WTC11 (cell line): ENCODE results near the gene NLRP6. TPM values are rescaled to one million over a fixed set of nuclear protein-coding genes. Genes with fewer than 3 reads are reported as not detected.

Experiments used
- ATAC-seq: fragments of 200-7000 bp; cut with Tn5 transposase; 2 replicates; pipeline ENCODE4 v1.10.0; 2021; ENCODE audit warnings: mild to moderate bottlenecking, moderate library complexity
- CTCF ChIA-PET: fragments of 300-600 bp; sonication (Branson Sonifier 250); formaldehyde crosslinking; loops from one replicate; lab custom pipeline; 2021; ENCODE audit warnings: antibody characterized with exemption; lab: Charles Lee
- POLR2A ChIA-PET: fragments of 350-600 bp; sonication (Branson Sonifier 250); formaldehyde crosslinking; loops from one replicate; lab custom pipeline; 2021; ENCODE audit warnings: antibody characterized with exemption; lab: Charles Lee
- DNase-seq: peaks from one replicate; pipeline ENCODE4 v3.0.0; 2021; ENCODE audit warnings: low spot score
- H3K27ac Mint-ChIP-seq: 2 replicates; pipeline ENCODE4 v1.8.0; 2021; ENCODE audit warnings: mixed read lengths
- H3K27me3 Mint-ChIP-seq: 2 replicates; pipeline ENCODE4 v1.8.0; 2021; ENCODE audit warnings: low read depth, mild to moderate bottlenecking, moderate library complexity, mixed read lengths
- H3K36me3 Mint-ChIP-seq: 2 replicates; pipeline ENCODE4 v1.8.0; 2021; ENCODE audit warnings: mixed read lengths
- H3K4me1 Mint-ChIP-seq: 2 replicates; pipeline ENCODE4 v1.8.0; 2022; ENCODE audit warnings: mixed read lengths
- H3K4me3 Mint-ChIP-seq: 2 replicates; pipeline ENCODE4 v1.8.0; 2021; ENCODE audit warnings: mild to moderate bottlenecking, moderate library complexity, mixed read lengths
- H3K9me3 Mint-ChIP-seq: 2 replicates; pipeline ENCODE4 v1.8.0; 2021; ENCODE audit warnings: mixed read lengths
- CTCF ChIP-seq: fragments of 200-600 bp; IDR thresholded peaks from 2 replicates; pipeline ENCODE4 v1.8.0; 2022; ENCODE audit warnings: antibody characterized with exemption
- E2F4 ChIP-seq: sonication (generic); formaldehyde crosslinking; IDR thresholded peaks from 2 replicates; pipeline ENCODE4 v1.8.1; 2022; ENCODE audit warnings: low read depth, mild to moderate bottlenecking, moderate library complexity, missing genetic modification reagents, borderline replicate concordance
- E2F5 ChIP-seq: sonication (generic); formaldehyde crosslinking; IDR thresholded peaks from 2 replicates; pipeline ENCODE4 v1.8.1; 2022; ENCODE audit warnings: mild to moderate bottlenecking, moderate library complexity, missing genetic modification reagents
- ESRRA ChIP-seq: sonication (generic); formaldehyde crosslinking; IDR thresholded peaks from 2 replicates; pipeline ENCODE4 v1.8.1; 2022; ENCODE audit warnings: mild to moderate bottlenecking, missing genetic modification reagents, borderline replicate concordance
- FOXJ3 ChIP-seq: sonication (generic); formaldehyde crosslinking; IDR thresholded peaks from 2 replicates; pipeline ENCODE4 v1.9.0; 2021; ENCODE audit warnings: missing genetic modification reagents, mild to moderate bottlenecking, borderline replicate concordance
- FOXK1 ChIP-seq: sonication (generic); formaldehyde crosslinking; IDR thresholded peaks from 2 replicates; pipeline ENCODE4 v1.8.0; 2022; ENCODE audit warnings: mild to moderate bottlenecking, moderate library complexity, missing genetic modification reagents
- IRF2 ChIP-seq: sonication (generic); formaldehyde crosslinking; IDR thresholded peaks from 2 replicates; pipeline ENCODE4 v1.8.0; 2022; ENCODE audit warnings: low read depth, missing genetic modification reagents, borderline replicate concordance
- MXD4 ChIP-seq: fragments of 250-450 bp; sonication (Bioruptor Pico); IDR thresholded peaks from 2 replicates; pipeline ENCODE4 v1.8.0; 2021; ENCODE audit warnings: mild to moderate bottlenecking, moderate library complexity, borderline replicate concordance
- NFYB ChIP-seq: sonication (generic); formaldehyde crosslinking; conservative IDR thresholded peaks from 2 replicates; pipeline ENCODE4 v1.8.0; 2022; ENCODE audit warnings: low read depth, missing genetic modification reagents
- NR3C1 ChIP-seq: sonication (generic); formaldehyde crosslinking; conservative IDR thresholded peaks from 2 replicates; pipeline ENCODE4 v1.8.1; 2023; ENCODE audit warnings: low read depth, mild to moderate bottlenecking, missing genetic modification reagents
- RELA ChIP-seq: sonication (generic); formaldehyde crosslinking; IDR thresholded peaks from 2 replicates; pipeline ENCODE4 v1.8.1; 2022; ENCODE audit warnings: missing genetic modification reagents, mild to moderate bottlenecking, borderline replicate concordance
- SOX15 ChIP-seq: fragments of 250-450 bp; sonication (Bioruptor Pico); IDR thresholded peaks from 2 replicates; pipeline ENCODE4 v1.9.0; 2021; ENCODE audit warnings: mild to moderate bottlenecking
- TCF7 ChIP-seq: sonication (generic); formaldehyde crosslinking; IDR thresholded peaks from 2 replicates; pipeline ENCODE4 v1.8.0; 2022; ENCODE audit warnings: mild to moderate bottlenecking, low read depth, missing genetic modification reagents, moderate library complexity
- TEAD4 ChIP-seq: sonication (generic); formaldehyde crosslinking; IDR thresholded peaks from 2 replicates; pipeline ENCODE4 v1.8.0; 2022; ENCODE audit warnings: mild to moderate bottlenecking, missing genetic modification reagents
- ZNF121 ChIP-seq: sonication (generic); formaldehyde crosslinking; IDR thresholded peaks from 2 replicates; pipeline ENCODE4 v1.8.0; 2023; ENCODE audit warnings: missing genetic modification reagents
- ZNF396 ChIP-seq: fragments of 250-450 bp; sonication (Bioruptor Pico); IDR thresholded peaks from 2 replicates; pipeline ENCODE4 v1.8.0; 2021; ENCODE audit warnings: mild to moderate bottlenecking, moderate library complexity, borderline replicate concordance
- total RNA-seq: library from RNA; stranded (reverse); gene quantifications from 3 replicates; pipeline ENCODE4 v1.2.3, GENCODE V29; 2021
- TF ChIP-seq, protein P1 (sequence below): sonication (generic); formaldehyde crosslinking; IDR thresholded peaks from 2 replicates; pipeline ENCODE4 v1.8.0; 2022; ENCODE audit warnings: mild to moderate bottlenecking, missing genetic modification reagents
- TF ChIP-seq, protein P2 (sequence below): sonication (generic); formaldehyde crosslinking; IDR thresholded peaks from 2 replicates; pipeline ENCODE4 v1.8.1; 2022; ENCODE audit warnings: mild to moderate bottlenecking, missing genetic modification reagents, moderate library complexity, borderline replicate concordance
- TF ChIP-seq, protein P3 (sequence below): sonication (generic); formaldehyde crosslinking; IDR thresholded peaks from 2 replicates; pipeline ENCODE4 v1.8.1; 2023; ENCODE audit warnings: mild to moderate bottlenecking, moderate library complexity, missing genetic modification reagents
- TF ChIP-seq, protein P4 (sequence below): fragments of 250-450 bp; sonication (Bioruptor Pico); IDR thresholded peaks from 2 replicates; pipeline ENCODE4 v1.8.0; 2021; ENCODE audit warnings: mild to moderate bottlenecking

Gene NLRP6
- total RNA-seq, 1 experiment from 2014 or later: 0.09 TPM

GRCh38 chr11:330694-331357, 52.6 kb downstream of the NLRP6 start:
- H3K36me3 Mint-ChIP-seq: peaks cover 30% of the 10 kb centered on the region
- H3K27me3 Mint-ChIP-seq: peaks cover 10% of the 10 kb centered on the region
- TF ChIP-seq IRF2 (CRISPR knock-in tag) (no peak), NFYB (CRISPR knock-in tag) (0 out of 2 replicates have a peak, but pooled peaks have one; percentile 16), ZNF121 (CRISPR knock-in tag) (peak; percentile 76; the same call in 1 of the 2 replicates), NR3C1 (CRISPR knock-in tag) (no peak), E2F4 (CRISPR knock-in tag) (no peak), E2F5 (no peak)
- TF ChIP-seq, protein P1, sequence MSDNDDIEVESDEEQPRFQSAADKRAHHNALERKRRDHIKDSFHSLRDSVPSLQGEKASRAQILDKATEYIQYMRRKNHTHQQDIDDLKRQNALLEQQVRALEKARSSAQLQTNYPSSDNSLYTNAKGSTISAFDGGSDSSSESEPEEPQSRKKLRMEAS (CRISPR knock-in tag): no peak
- DNase-seq: no peak
- H3K27ac Mint-ChIP-seq: no peak overlapping the region
- ATAC-seq: no peak
- CTCF ChIA-PET: interaction anchor here (0.6 to 2.1 kb wide), 2 partner anchors 25 to 101 kb away, joined by 3 to 10 read pairs; no protein-coding TSS in a partner anchor
- POLR2A ChIA-PET: interaction anchor here (1.2 to 1.4 kb wide), 2 partner anchors 9 to 11 kb away, joined by 3 to 4 read pairs; partner anchors contain the start of gene IFITM3
- H3K4me1 Mint-ChIP-seq: peaks cover 54% of the 10 kb centered on the region
- H3K9me3 Mint-ChIP-seq: peaks cover 30% of the 10 kb centered on the region
- no peak overlapping the region for H3K4me3 Mint-ChIP-seq

DNA sequence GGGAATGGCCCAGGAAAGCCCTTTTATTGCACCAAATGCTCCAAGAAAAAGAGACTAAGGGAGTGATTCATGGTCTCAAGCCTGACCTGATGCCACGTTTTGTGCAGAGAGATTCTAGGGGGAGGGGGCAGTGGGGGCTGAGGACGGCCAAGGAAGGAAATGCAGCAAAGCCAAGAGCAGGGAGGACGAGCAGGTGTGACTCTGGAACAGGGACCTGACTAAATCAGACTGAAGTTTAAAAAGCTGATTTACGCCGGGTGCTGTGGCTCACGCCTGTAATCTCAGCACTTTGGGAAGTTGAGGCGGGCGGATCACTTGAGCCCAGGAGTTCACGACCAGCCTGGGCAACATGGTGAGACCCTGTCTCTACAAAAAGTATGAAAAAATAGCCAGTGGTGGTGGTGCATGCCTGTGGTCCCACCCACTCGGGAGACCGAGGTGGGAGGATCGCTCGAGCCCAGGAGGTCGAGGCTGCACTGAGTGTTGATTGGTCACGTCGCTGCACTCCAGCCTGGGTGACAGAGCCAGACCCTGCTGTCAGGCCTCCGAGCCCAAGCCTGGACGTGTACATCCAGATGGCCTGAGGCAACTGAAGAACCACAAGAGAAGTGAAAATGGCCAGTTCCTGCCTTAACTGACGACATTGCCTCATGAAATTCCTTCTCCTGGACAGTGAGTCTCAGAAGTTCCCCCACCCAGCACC, 53.3 kb downstream of the NLRP6 start:
- no peak for TF ChIP-seq RELA (CRISPR knock-in tag)
- TF ChIP-seq TEAD4 (CRISPR knock-in tag): no peak
- no peak for TF ChIP-seq ESRRA
- TF ChIP-seq SOX15: no peak
- TF ChIP-seq, protein P2, sequence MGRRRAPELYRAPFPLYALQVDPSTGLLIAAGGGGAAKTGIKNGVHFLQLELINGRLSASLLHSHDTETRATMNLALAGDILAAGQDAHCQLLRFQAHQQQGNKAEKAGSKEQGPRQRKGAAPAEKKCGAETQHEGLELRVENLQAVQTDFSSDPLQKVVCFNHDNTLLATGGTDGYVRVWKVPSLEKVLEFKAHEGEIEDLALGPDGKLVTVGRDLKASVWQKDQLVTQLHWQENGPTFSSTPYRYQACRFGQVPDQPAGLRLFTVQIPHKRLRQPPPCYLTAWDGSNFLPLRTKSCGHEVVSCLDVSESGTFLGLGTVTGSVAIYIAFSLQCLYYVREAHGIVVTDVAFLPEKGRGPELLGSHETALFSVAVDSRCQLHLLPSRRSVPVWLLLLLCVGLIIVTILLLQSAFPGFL (CRISPR knock-in tag): no peak
- no peak for TF ChIP-seq FOXK1 (CRISPR knock-in tag)
- no peak for TF ChIP-seq CTCF
- TF ChIP-seq, protein P3, sequence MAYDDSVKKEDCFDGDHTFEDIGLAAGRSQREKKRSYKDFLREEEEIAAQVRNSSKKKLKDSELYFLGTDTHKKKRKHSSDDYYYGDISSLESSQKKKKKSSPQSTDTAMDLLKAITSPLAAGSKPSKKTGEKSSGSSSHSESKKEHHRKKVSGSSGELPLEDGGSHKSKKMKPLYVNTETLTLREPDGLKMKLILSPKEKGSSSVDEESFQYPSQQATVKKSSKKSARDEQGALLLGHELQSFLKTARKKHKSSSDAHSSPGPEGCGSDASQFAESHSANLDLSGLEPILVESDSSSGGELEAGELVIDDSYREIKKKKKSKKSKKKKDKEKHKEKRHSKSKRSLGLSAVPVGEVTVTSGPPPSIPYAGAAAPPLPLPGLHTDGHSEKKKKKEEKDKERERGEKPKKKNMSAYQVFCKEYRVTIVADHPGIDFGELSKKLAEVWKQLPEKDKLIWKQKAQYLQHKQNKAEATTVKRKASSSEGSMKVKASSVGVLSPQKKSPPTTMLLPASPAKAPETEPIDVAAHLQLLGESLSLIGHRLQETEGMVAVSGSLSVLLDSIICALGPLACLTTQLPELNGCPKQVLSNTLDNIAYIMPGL (CRISPR knock-in tag): no peak
- TF ChIP-seq FOXJ3 (CRISPR knock-in tag): no peak
- no peak for TF ChIP-seq ZNF396
- TF ChIP-seq, protein P4, sequence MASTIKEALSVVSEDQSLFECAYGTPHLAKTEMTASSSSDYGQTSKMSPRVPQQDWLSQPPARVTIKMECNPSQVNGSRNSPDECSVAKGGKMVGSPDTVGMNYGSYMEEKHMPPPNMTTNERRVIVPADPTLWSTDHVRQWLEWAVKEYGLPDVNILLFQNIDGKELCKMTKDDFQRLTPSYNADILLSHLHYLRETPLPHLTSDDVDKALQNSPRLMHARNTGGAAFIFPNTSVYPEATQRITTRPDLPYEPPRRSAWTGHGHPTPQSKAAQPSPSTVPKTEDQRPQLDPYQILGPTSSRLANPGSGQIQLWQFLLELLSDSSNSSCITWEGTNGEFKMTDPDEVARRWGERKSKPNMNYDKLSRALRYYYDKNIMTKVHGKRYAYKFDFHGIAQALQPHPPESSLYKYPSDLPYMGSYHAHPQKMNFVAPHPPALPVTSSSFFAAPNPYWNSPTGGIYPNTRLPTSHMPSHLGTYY (CRISPR knock-in tag): no peak
- no peak for TF ChIP-seq MXD4 (CRISPR knock-in tag)
- no peak for TF ChIP-seq TCF7 (CRISPR knock-in tag)
- ChIA-PET CTCF (interaction anchor here (0.6 kb wide), 1 partner anchor 102 kb away, joined by 3 read pairs; no protein-coding TSS in a partner anchor), POLR2A (interaction anchor here (1.4 kb wide), 1 partner anchor 11 kb away, joined by 3 read pairs; the partner anchor contains the start of gene IFITM3)
- Mint-ChIP-seq H3K36me3 (peaks cover 30% of the 10 kb centered on the region), H3K4me3 (no peak overlapping the region), H3K9me3 (peaks cover 30% of the 10 kb centered on the region), H3K4me1 (peaks cover 54% of the 10 kb centered on the region), H3K27ac (no peak overlapping the region), H3K27me3 (peaks cover 10% of the 10 kb centered on the region)
- no peak for DNase-seq
- no peak for ATAC-seq
